ENCODE data around the gene HOXD9.

The HOXD9 gene

GRCh38 chr2:176112375-176113302, 9.9 kb upstream of the HOXD9 start:
- TF ChIP-seq NFIC (IDR thresholded peaks at IDR 0.05), result no peak
- no peak for TF ChIP-seq FOXM1 (IDR thresholded peaks at IDR 0.05; ENCODE audit: borderline replicate concordance, low read depth)
- no peak for TF ChIP-seq CEBPB (IDR thresholded peaks at IDR 0.05)
- no peak for TF ChIP-seq ZBTB7A (IDR thresholded peaks at IDR 0.05; ENCODE audit: low read depth)
- TF ChIP-seq EP300 (IDR thresholded peaks at IDR 0.05; ENCODE audit: borderline replicate concordance), result no peak
- no peak for TF ChIP-seq USF1 (IDR thresholded peaks at IDR 0.05)
- no peak for TF ChIP-seq YY1 (IDR thresholded peaks at IDR 0.05; ENCODE audit: low read depth)
- TF ChIP-seq MAX (IDR thresholded peaks at IDR 0.05), result no peak
- TF ChIP-seq RAD21 (IDR thresholded peaks at IDR 0.05; ENCODE audit: low read depth), result no peak
- TF ChIP-seq CREB1 (IDR thresholded peaks at IDR 0.05; ENCODE audit: low read depth), result no peak
- TF ChIP-seq, protein P1, sequence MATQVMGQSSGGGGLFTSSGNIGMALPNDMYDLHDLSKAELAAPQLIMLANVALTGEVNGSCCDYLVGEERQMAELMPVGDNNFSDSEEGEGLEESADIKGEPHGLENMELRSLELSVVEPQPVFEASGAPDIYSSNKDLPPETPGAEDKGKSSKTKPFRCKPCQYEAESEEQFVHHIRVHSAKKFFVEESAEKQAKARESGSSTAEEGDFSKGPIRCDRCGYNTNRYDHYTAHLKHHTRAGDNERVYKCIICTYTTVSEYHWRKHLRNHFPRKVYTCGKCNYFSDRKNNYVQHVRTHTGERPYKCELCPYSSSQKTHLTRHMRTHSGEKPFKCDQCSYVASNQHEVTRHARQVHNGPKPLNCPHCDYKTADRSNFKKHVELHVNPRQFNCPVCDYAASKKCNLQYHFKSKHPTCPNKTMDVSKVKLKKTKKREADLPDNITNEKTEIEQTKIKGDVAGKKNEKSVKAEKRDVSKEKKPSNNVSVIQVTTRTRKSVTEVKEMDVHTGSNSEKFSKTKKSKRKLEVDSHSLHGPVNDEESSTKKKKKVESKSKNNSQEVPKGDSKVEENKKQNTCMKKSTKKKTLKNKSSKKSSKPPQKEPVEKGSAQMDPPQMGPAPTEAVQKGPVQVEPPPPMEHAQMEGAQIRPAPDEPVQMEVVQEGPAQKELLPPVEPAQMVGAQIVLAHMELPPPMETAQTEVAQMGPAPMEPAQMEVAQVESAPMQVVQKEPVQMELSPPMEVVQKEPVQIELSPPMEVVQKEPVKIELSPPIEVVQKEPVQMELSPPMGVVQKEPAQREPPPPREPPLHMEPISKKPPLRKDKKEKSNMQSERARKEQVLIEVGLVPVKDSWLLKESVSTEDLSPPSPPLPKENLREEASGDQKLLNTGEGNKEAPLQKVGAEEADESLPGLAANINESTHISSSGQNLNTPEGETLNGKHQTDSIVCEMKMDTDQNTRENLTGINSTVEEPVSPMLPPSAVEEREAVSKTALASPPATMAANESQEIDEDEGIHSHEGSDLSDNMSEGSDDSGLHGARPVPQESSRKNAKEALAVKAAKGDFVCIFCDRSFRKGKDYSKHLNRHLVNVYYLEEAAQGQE (IDR thresholded peaks at IDR 0.05; ENCODE audit: low read depth), result no peak

DNA sequence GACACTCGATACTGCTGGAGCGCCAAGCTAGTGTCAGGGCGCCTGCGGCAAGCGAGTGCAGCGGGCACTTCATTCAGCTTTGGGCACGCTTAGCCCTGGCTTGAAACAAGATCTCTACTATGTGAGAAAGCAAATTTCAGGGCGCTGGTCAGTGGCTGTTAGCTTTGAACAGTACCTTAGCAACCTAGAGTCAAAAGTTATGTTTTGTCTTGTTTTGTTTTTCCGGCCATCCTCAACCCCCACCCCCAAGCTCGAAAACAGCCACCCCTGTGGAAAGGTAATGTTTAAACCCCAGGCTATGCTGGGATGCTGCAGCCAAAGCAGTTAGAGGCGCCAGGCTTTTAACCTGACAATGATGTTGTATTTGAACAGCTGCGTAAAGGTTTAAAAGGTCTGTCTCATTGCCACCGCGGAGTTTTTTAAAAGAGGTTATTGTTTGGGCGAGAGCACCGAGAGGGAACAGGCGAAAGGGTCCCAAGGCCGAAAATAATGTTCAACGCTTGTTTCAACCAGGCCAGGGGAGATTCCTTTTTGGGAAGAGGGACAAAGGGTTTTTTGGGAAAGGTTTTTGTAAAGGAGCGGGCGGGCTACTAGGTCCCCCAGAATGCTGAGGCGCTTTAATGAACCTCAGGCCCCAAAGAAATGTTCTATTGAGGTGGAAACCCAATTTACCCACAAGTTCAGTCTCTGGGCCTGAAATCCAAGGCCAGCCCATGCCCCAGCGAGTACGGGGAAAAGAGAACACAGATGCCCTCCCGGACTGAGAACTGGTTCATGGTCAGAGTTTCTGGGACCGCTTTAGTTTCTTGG, 8.2 kb upstream of the HOXD9 start:
- no peak for TF ChIP-seq MAX (IDR thresholded peaks at IDR 0.05)
- no peak for TF ChIP-seq YY1 (IDR thresholded peaks at IDR 0.05; ENCODE audit: low read depth)
- no peak for TF ChIP-seq FOXM1 (IDR thresholded peaks at IDR 0.05; ENCODE audit: borderline replicate concordance, low read depth)
- TF ChIP-seq EGR1 (IDR thresholded peaks at IDR 0.05), result no peak
- TF ChIP-seq, protein P1 (IDR thresholded peaks at IDR 0.05; ENCODE audit: low read depth), result no peak
- TF ChIP-seq TCF12 (IDR thresholded peaks at IDR 0.05; ENCODE audit: low read depth), result no peak
- no peak for TF ChIP-seq TEAD4 (IDR thresholded peaks at IDR 0.05)
- no peak for TF ChIP-seq TAF1 (IDR thresholded peaks at IDR 0.05; ENCODE audit: low read depth)
- no peak for TF ChIP-seq CEBPB (IDR thresholded peaks at IDR 0.05)
- TF ChIP-seq ZBTB7A (IDR thresholded peaks at IDR 0.05; ENCODE audit: low read depth), result no peak
- TF ChIP-seq EP300 (IDR thresholded peaks at IDR 0.05; ENCODE audit: borderline replicate concordance), result no peak
- TF ChIP-seq RAD21 (IDR thresholded peaks at IDR 0.05; ENCODE audit: low read depth), result no peak
- no peak for TF ChIP-seq USF1 (IDR thresholded peaks at IDR 0.05)
- no peak for TF ChIP-seq CREB1 (IDR thresholded peaks at IDR 0.05; ENCODE audit: low read depth)
- no peak for TF ChIP-seq NFIC (IDR thresholded peaks at IDR 0.05)

DNA sequence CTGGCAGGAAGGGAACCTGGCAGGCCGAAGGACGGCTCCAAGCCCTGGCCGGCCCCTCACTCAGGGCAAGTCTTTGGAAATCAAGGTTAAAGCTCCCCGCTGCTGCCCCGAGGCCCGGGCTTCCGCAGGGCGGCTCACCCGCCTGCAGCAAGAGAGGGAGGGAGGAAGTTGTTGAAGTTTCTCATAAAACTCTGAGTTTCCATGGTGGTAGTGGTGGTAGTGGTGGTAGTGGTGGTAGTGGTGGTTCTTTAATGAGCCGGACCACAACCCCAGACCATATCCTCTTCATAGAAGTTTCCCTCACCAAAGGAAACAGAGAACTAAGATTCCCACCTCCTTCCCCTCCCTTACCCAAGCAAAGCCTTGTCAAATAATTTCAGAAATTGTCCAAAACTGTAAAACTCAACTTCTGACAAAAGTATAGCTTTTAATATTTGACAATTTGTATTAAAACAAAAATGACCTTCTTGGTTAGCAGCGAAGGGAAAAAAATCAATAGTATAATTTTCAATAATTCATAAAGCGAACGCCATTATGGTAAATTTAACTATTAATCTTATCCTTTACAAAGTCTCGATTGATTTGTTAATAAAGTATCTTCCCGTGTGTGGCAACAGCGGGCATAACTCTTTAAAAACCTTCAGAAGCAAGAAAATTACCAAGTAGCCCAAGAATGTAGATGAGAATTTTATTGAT, 7.4 kb upstream of the HOXD9 start:
- TF ChIP-seq ZBTB7A (IDR thresholded peaks at IDR 0.05; ENCODE audit: low read depth), result no peak
- TF ChIP-seq FOXM1 (IDR thresholded peaks at IDR 0.05; ENCODE audit: borderline replicate concordance, low read depth), result no peak
- TF ChIP-seq EP300 (IDR thresholded peaks at IDR 0.05; ENCODE audit: borderline replicate concordance), result no peak

DNA sequence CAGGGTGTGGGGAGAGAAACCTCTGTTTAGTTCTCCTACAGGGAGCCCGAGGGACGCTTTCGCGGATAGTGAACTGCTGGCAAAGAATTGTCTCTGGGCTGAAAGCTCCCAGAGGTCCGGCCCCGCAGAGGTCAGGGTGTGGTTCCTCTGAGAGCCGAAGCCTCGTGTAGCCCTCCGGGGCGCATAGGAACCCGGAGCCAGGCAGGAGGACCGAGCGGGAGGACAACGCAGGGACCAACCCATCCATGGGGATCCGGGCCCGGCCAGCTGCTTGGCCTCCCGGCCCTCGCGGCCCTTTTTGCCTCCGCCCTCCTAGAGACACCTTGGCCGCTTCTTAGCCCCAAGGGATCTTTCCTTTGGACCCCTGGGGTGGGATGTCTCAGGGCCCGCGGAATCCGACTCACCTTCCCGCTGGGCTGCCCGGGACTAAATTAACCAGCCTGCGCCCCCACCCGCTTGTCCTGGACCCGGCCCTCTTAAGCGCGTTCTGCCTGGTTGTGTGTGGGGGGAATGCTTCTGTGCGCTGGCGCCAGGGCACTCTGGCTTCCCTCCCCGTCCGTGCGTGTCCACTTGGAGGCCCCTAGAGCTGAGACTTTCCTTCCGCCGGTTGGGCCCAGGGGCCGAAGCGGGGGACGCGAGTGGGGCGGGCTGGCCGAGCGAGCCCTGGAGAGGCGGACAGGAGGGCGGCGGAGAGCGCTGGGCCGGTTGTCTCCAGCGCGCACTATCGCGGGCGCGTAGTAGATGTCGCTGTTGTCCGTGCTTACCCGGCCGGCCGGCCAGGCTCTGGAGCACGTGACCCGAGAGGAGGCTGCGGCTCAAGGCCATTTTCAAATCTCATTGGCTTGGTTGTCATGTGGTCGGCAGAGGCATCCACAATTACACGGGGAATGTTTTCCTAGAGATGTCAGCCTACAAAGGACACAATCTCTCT, 6.4 kb upstream of the HOXD9 start, which contains the start of gene HOXD10:
Gene HOXD10 (plus strand): TSS at position 896 of the 931 bp plus-strand sequence. CDS start 56 bp downstream, outside the sequence.
- TF ChIP-seq ZBTB7A (IDR thresholded peaks at IDR 0.05; ENCODE audit: low read depth) (no peak), CEBPB (IDR thresholded peaks at IDR 0.05) (no peak), YY1 (IDR thresholded peaks at IDR 0.05; ENCODE audit: low read depth) (no peak), CREB1 (IDR thresholded peaks at IDR 0.05; ENCODE audit: low read depth) (no peak)

All from Ishikawa (cell line).